ENCODE measurements around the gene GALNTL6.

Gene GALNTL6

DNA sequence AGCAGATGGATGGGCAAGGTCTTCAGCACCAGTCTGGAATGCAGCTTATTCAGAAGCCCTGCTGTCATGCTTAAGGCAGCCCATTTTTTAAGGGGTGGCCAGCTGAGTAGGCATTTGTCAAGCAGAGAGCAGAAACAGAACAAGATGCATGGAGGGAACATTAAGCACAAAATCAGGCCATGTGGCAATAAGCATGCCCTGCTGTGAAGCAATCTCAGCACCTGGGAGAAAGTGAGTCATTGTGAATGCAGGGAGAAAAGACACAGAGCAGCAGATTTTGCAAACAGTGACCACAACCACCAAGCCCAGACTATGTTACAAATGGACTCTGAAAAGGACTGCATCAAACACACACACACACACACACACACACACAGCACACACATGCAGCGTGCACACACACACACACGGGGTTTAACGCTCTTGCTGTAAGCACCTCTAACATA lies 1261.3 kb downstream of the GALNTL6 start:
- no peaks in the 10 kb centered on the region for H3K9me2 ChIP-seq (replicated peaks; ENCODE audit: low read depth, low read length)

DNA sequence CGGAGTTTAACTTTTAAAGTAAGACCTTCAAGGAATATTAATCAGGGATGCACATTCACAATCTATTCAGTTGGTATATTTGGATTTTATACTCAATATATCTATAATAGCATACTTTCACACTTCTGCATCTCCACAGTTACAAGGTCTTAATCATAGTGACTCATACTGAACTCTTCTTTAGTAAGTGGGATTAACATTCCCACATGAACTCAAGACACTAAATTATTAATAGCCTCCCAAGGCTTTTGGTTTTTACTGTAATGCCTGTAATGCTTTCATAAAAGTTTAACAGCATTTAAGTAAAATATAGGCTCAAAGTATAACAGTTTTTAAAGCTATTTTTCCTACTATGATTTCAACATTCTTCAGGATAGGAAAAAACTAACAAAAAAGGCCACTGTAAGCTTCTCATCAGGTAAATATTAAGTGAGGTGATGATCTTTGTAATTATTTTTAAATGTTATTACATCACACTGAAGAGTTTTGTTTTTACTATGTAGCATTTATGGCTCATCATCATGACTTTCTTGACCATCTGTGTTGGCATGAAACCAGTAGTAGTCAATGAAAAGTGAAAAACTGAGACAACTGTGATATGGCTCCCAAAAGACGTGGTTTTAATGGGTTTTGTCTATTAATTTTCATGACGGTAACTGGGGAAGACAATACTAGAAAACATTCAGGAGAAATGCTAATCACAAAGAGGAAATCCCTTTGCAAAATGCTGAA lies 1263.9 kb downstream of the GALNTL6 start:
- H3K4me2 ChIP-seq (ENCODE audit: low read depth, low read length, poor library complexity, severe bottlenecking) = no peak overlapping the region
- TF ChIP-seq, protein P1, sequence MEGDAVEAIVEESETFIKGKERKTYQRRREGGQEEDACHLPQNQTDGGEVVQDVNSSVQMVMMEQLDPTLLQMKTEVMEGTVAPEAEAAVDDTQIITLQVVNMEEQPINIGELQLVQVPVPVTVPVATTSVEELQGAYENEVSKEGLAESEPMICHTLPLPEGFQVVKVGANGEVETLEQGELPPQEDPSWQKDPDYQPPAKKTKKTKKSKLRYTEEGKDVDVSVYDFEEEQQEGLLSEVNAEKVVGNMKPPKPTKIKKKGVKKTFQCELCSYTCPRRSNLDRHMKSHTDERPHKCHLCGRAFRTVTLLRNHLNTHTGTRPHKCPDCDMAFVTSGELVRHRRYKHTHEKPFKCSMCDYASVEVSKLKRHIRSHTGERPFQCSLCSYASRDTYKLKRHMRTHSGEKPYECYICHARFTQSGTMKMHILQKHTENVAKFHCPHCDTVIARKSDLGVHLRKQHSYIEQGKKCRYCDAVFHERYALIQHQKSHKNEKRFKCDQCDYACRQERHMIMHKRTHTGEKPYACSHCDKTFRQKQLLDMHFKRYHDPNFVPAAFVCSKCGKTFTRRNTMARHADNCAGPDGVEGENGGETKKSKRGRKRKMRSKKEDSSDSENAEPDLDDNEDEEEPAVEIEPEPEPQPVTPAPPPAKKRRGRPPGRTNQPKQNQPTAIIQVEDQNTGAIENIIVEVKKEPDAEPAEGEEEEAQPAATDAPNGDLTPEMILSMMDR (conservative IDR thresholded peaks at IDR 0.05; ENCODE audit: low read length) = no peak
- no peak for TF ChIP-seq EZH2phosphoT487 (IDR thresholded peaks at IDR 0.05; ENCODE audit: borderline replicate concordance)
- no peaks in the 10 kb centered on the region for H3K4me1 ChIP-seq (ENCODE audit: insufficient read depth, low read length, poor library complexity, severe bottlenecking)
- H3K36me3 ChIP-seq (ENCODE audit: insufficient read depth, low read length) = no peaks in the 10 kb centered on the region
- H3K9me3 ChIP-seq (ENCODE audit: insufficient read depth, low read depth, low read length) = peaks cover 3% of the 10 kb centered on the region; the same call in 1 of the 2 replicates
- H3K79me2 ChIP-seq (ENCODE audit: insufficient read depth, low read length) = no peaks in the 10 kb centered on the region
- no peaks in the 10 kb centered on the region for H3F3A ChIP-seq (ENCODE audit: low read depth)
- no peaks in the 10 kb centered on the region for H3K27me3 ChIP-seq (ENCODE audit: insufficient read depth, low read length, poor library complexity, severe bottlenecking)
- no peaks in the 10 kb centered on the region for H3K9me2 ChIP-seq (replicated peaks; ENCODE audit: low read depth, low read length)
- no peaks in the 10 kb centered on the region for H4K20me1 ChIP-seq (ENCODE audit: insufficient read depth, low read length, poor library complexity, severe bottlenecking)
- no peak overlapping the region for H3K9ac ChIP-seq (ENCODE audit: low read depth, low read length, poor library complexity, severe bottlenecking)
- H2AFZ ChIP-seq (ENCODE audit: low read length) = no peak overlapping the region
- H3K4me3 ChIP-seq (ENCODE audit: low read length, poor library complexity, severe bottlenecking) = no peak overlapping the region

More for the DNA sequence above, 1261.3 kb downstream of the GALNTL6 start:
- Histone ChIP-seq H3K9ac (ENCODE audit: low read depth, low read length, poor library complexity, severe bottlenecking) (no peak overlapping the region), H3K36me3 (ENCODE audit: insufficient read depth, low read length) (no peaks in the 10 kb centered on the region), H4K20me1 (ENCODE audit: insufficient read depth, low read length, poor library complexity, severe bottlenecking) (no peaks in the 10 kb centered on the region), H3F3A (ENCODE audit: low read depth) (no peaks in the 10 kb centered on the region), H3K4me2 (ENCODE audit: low read depth, low read length, poor library complexity, severe bottlenecking) (no peak overlapping the region), H3K4me1 (ENCODE audit: insufficient read depth, low read length, poor library complexity, severe bottlenecking) (no peaks in the 10 kb centered on the region), H3K9me3 (ENCODE audit: insufficient read depth, low read depth, low read length) (peaks cover 6% of the 10 kb centered on the region; the same call in 1 of the 2 replicates), H3K79me2 (ENCODE audit: insufficient read depth, low read length) (no peaks in the 10 kb centered on the region), H3K4me3 (ENCODE audit: low read length, poor library complexity, severe bottlenecking) (no peak overlapping the region), H3K27me3 (ENCODE audit: insufficient read depth, low read length, poor library complexity, severe bottlenecking) (no peaks in the 10 kb centered on the region), H2AFZ (ENCODE audit: low read length) (no peak overlapping the region)
- TF ChIP-seq, protein P1 (conservative IDR thresholded peaks at IDR 0.05; ENCODE audit: low read length) = no peak
- no peak for TF ChIP-seq EZH2phosphoT487 (IDR thresholded peaks at IDR 0.05; ENCODE audit: borderline replicate concordance)

DNA sequence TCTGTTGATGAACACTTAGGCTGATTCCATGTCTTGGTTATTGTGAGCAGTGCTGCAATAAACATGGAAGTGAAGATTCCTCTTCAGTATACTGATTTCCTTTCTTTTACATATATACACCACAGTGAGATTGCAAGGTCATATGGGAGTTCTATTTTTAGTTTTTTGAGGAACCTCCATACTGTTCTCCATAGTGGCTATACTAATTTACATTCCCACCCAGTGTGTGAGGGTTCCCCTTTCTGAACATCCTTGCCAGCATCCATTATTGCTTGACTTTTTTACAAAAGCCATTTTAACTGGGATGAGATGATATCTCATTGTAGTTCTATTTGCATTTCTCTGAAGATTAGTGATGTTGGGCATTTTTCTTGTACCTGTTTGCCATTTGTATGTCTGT lies 1274.9 kb downstream of the GALNTL6 start:
- Histone ChIP-seq H3K79me2 (ENCODE audit: insufficient read depth, low read length) (no peaks in the 10 kb centered on the region), H3K9me3 (ENCODE audit: insufficient read depth, low read depth, low read length) (no peaks in the 10 kb centered on the region), H2AFZ (ENCODE audit: low read length) (no peak overlapping the region), H4K20me1 (ENCODE audit: insufficient read depth, low read length, poor library complexity, severe bottlenecking) (no peaks in the 10 kb centered on the region), H3K9me2 (replicated peaks; ENCODE audit: low read depth, low read length) (no peaks in the 10 kb centered on the region), H3K36me3 (ENCODE audit: insufficient read depth, low read length) (no peaks in the 10 kb centered on the region), H3K4me3 (ENCODE audit: low read length, poor library complexity, severe bottlenecking) (no peak overlapping the region), H3K9ac (ENCODE audit: low read depth, low read length, poor library complexity, severe bottlenecking) (no peak overlapping the region), H3K27me3 (ENCODE audit: insufficient read depth, low read length, poor library complexity, severe bottlenecking) (no peaks in the 10 kb centered on the region), H3F3A (ENCODE audit: low read depth) (no peaks in the 10 kb centered on the region), H3K4me1 (ENCODE audit: insufficient read depth, low read length, poor library complexity, severe bottlenecking) (no peaks in the 10 kb centered on the region), H3K4me2 (ENCODE audit: low read depth, low read length, poor library complexity, severe bottlenecking) (no peak overlapping the region)
- TF ChIP-seq, protein P1 (conservative IDR thresholded peaks at IDR 0.05; ENCODE audit: low read length) = no peak
- no peak for TF ChIP-seq EZH2phosphoT487 (IDR thresholded peaks at IDR 0.05; ENCODE audit: borderline replicate concordance)
